Endothelial cell of umbilical vein (primary cell): ENCODE results near the gene BLOC1S1. TPM values are rescaled to one million over a fixed set of nuclear protein-coding genes. Genes with fewer than 3 reads are reported as not detected.

Source experiments
- BruUV-seq: library from RNA; stranded (reverse); fragments of 400-500 nt; replicated peaks from 2 replicates; lab custom pipeline; 2021; lab: Mats Ljungman, UMichigan
- CTCF ChIA-PET: fragments of 300-600, 350-600 bp; sonication (Branson Sonifier 250); formaldehyde crosslinking; loops from one replicate; lab custom pipeline; 2021; ENCODE audit warnings: antibody characterized with exemption, inconsistent platforms; lab: Charles Lee
- POLR2A ChIA-PET: fragments of 300-600, 350-600 bp; sonication (Branson Sonifier 250); formaldehyde crosslinking; loops from one replicate; lab custom pipeline; 2021; ENCODE audit warnings: antibody characterized with exemption, inconsistent platforms; lab: Charles Lee
- DNase-seq: peaks from one replicate; pipeline ENCODE4 v3.0.0-alpha.2; 2011; ENCODE audit warnings: low read depth, low spot score
- FAIRE-seq: peaks from 2 replicates; lab custom pipeline; 2011; peaks lifted over from hg19 to GRCh38; lab: Jason Lieb, UNC
- H2AFZ ChIP-seq: 2 replicates; pipeline ENCODE4 v1.6.0; 2012; ENCODE audit warnings: low read depth, low read length, control low read depth, inconsistent platforms
- H3K27ac ChIP-seq: 2 replicates; pipeline ENCODE4 v1.5.1; 2011; ENCODE audit warnings: low read depth, mild to moderate bottlenecking, control low read depth, low read length, moderate library complexity; ENCODE audit not compliant: insufficient read depth
- H3K27me3 ChIP-seq, 2 experiments: 2 replicates each; pipeline versions ENCODE4 v1.6.0 to v1.6.1; 2011; ENCODE audit warnings: low read length in 2 of 2, mixed read lengths in 1 of 2; ENCODE audit not compliant: control insufficient read depth in 2 of 2, insufficient read depth in 2 of 2
- H3K36me3 ChIP-seq, 2 experiments: 2 replicates in 1 of 2; 3 replicates in 1 of 2; pipeline ENCODE4 v1.5.1; 2011; ENCODE audit warnings: low read length in 2 of 2, mild to moderate bottlenecking in 1 of 2, moderate library complexity in 1 of 2; ENCODE audit not compliant: control insufficient read depth in 2 of 2, insufficient read depth in 2 of 2; ENCODE audit errors: extremely low read depth in 1 of 2
- H3K4me1 ChIP-seq: 3 replicates; pipeline ENCODE4 v1.5.1; 2011; ENCODE audit warnings: mild to moderate bottlenecking, low read length; ENCODE audit not compliant: control insufficient read depth, insufficient read depth; ENCODE audit errors: extremely low read depth
- H3K4me2 ChIP-seq: 2 replicates; pipeline ENCODE4 v1.6.1; 2011; ENCODE audit warnings: low read length, control low read depth, mixed read lengths; ENCODE audit not compliant: insufficient read depth
- H3K4me3 ChIP-seq, 3 experiments: fragments of 200-600 bp in 1 of 3; sonication (generic), shearing (Covaris generic) in 1 of 3; replicated peaks in 1 of 3; 2 replicates each; pipeline ENCODE4 v1.5.1; 2011 to 2016; ENCODE audit warnings: control low read depth in 3 of 3, low read length in 3 of 3, mild to moderate bottlenecking in 2 of 3, inconsistent platforms in 1 of 3, low read depth in 1 of 3, moderate library complexity in 1 of 3; ENCODE audit not compliant: insufficient read depth in 1 of 3
- H3K79me2 ChIP-seq: 2 replicates; pipeline ENCODE4 v1.6.0; 2012; ENCODE audit warnings: low read length, inconsistent platforms; ENCODE audit not compliant: control insufficient read depth, insufficient read depth
- H3K9ac ChIP-seq: replicated peaks from 2 replicates; pipeline ENCODE3; 2011; ENCODE audit warnings: low read length, control low read depth; ENCODE audit not compliant: insufficient read depth; ENCODE audit errors: extremely low read depth
- H3K9me1 ChIP-seq: replicated peaks from 3 replicates; pipeline ENCODE4 v1.6.0; 2011; ENCODE audit warnings: mild to moderate bottlenecking, low read length; ENCODE audit not compliant: control insufficient read depth, insufficient read depth; ENCODE audit errors: extremely low read depth
- H3K9me3 ChIP-seq: replicated peaks from 2 replicates; pipeline ENCODE4 v1.5.1; 2012; ENCODE audit warnings: low read length, inconsistent platforms; ENCODE audit not compliant: control insufficient read depth, insufficient read depth
- H4K20me1 ChIP-seq: replicated peaks from 2 replicates; pipeline ENCODE3; 2011; ENCODE audit warnings: mild to moderate bottlenecking, low read length; ENCODE audit not compliant: control insufficient read depth, insufficient read depth; ENCODE audit errors: extremely low read depth
- EZH2 ChIP-seq: IDR thresholded peaks from 2 replicates; pipeline ENCODE4 v1.6.1; 2012; ENCODE audit warnings: borderline replicate concordance, low read depth, mild to moderate bottlenecking, moderate library complexity, low read length, inconsistent platforms; ENCODE audit not compliant: severe bottlenecking
- FOS ChIP-seq: IDR thresholded peaks from 2 replicates; pipeline ENCODE4 v1.6.1; 2011; ENCODE audit warnings: mild to moderate bottlenecking, low read length, moderate library complexity, borderline replicate concordance; ENCODE audit not compliant: insufficient read depth
- GATA2 ChIP-seq: IDR thresholded peaks from 2 replicates; pipeline ENCODE4 v1.7.0; 2011; ENCODE audit warnings: low read depth, mild to moderate bottlenecking, moderate library complexity, mixed read lengths, low read length; ENCODE audit not compliant: insufficient read length, insufficient read depth
- JUN ChIP-seq: IDR thresholded peaks from 2 replicates; pipeline ENCODE4 v1.6.1; 2011; ENCODE audit warnings: borderline replicate concordance, low read depth; ENCODE audit not compliant: insufficient read length, insufficient read depth
- MYC ChIP-seq: IDR thresholded peaks from one replicate; pipeline ENCODE4 v1.6.1; 2011; ENCODE audit warnings: mild to moderate bottlenecking, low read depth, low read length
- POLR2A ChIP-seq: IDR thresholded peaks from 2 replicates; pipeline ENCODE4 v1.6.1; 2012; ENCODE audit warnings: low read depth, mild to moderate bottlenecking, control low read depth, low read length
- POLR2AphosphoS5 ChIP-seq: IDR thresholded peaks from 2 replicates; pipeline ENCODE4 v1.6.1; 2012; ENCODE audit warnings: low read depth, mild to moderate bottlenecking, control low read depth, low read length, moderate library complexity; ENCODE audit not compliant: insufficient read depth
- dilution Hi-C: fragments of 300-500 bp; cut with MboI; formaldehyde crosslinking; loops from one replicate; pipeline ENCODE4 v1.15.0; 2019; ENCODE audit warnings: low sequenced_read_pairs; ENCODE audit not compliant: extremely low pct_ligation_motif_present
- intact Hi-C: fragments of 100-400 bp; cut with micrococcal nuclease; formaldehyde crosslinking; loops from one replicate; pipeline ENCODE4 v1.10.0; 2022
- polyA plus RNA-seq, 4 experiments: library from polyadenylated mRNA; depleted of rRNA in 3 of 4; stranded (reverse) in 3 of 4; unstranded in 1 of 4; fragments of >200 nt; gene quantifications; 2 replicates each; pipeline versions ENCODE4 v1.2.1 to v1.2.3, GENCODE V29; 2011 to 2012; ENCODE audit warnings: missing spikeins in 1 of 4
- total RNA-seq: library from RNA; stranded (reverse); gene quantifications from 2 replicates; pipeline ENCODE4 v1.2.3, GENCODE V29; 2021
- TF ChIP-seq, protein P1 (sequence below), 2 donors: IDR thresholded peaks; 1 replicate in 1 of 2; 2 replicates in 1 of 2; pipeline ENCODE4 v1.5.1; 2011; ENCODE audit warnings: low read length in 2 of 2, mild to moderate bottlenecking in 2 of 2, moderate library complexity in 2 of 2, control low read depth in 1 of 2, inconsistent platforms in 1 of 2, low read depth in 1 of 2; ENCODE audit not compliant: insufficient read depth in 1 of 2; ENCODE audit errors: extremely low read depth in 1 of 2
- TF ChIP-seq, protein P2 (sequence below): IDR thresholded peaks from 2 replicates; pipeline ENCODE4 v1.6.1; 2011; ENCODE audit not compliant: insufficient read depth, insufficient read length

Gene BLOC1S1
- total and polyA plus RNA-seq, 2 donors (not counting 3 experiments of a cell fraction or from before 2014, with no cell fraction given) = 84.1 to 192 TPM

GRCh38 chr12:55746174-55746912 lies 30.5 kb downstream of the BLOC1S1 start:
- no peak overlapping the region for H3K9ac ChIP-seq
- H3K27ac ChIP-seq = no peak overlapping the region
- intact Hi-C loops = no loop called here
- TF ChIP-seq GATA2 (no peak), JUN (no peak), POLR2AphosphoS5 (no peak), FOS (no peak), POLR2A (no peak), EZH2 (no peak), MYC (no peak)
- TF ChIP-seq, protein P1, sequence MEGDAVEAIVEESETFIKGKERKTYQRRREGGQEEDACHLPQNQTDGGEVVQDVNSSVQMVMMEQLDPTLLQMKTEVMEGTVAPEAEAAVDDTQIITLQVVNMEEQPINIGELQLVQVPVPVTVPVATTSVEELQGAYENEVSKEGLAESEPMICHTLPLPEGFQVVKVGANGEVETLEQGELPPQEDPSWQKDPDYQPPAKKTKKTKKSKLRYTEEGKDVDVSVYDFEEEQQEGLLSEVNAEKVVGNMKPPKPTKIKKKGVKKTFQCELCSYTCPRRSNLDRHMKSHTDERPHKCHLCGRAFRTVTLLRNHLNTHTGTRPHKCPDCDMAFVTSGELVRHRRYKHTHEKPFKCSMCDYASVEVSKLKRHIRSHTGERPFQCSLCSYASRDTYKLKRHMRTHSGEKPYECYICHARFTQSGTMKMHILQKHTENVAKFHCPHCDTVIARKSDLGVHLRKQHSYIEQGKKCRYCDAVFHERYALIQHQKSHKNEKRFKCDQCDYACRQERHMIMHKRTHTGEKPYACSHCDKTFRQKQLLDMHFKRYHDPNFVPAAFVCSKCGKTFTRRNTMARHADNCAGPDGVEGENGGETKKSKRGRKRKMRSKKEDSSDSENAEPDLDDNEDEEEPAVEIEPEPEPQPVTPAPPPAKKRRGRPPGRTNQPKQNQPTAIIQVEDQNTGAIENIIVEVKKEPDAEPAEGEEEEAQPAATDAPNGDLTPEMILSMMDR (IDR thresholded peaks at IDR 0.05; ENCODE audit: extremely low read depth in 1 of 2, insufficient read depth in 1 of 2, low read depth in 1 of 2, low read length in 2 of 2) = no peak
- TF ChIP-seq, protein P2, sequence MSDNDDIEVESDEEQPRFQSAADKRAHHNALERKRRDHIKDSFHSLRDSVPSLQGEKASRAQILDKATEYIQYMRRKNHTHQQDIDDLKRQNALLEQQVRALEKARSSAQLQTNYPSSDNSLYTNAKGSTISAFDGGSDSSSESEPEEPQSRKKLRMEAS = no peak
- no peaks in the 10 kb centered on the region for H3K9me1 ChIP-seq
- dilution Hi-C loops = no loop called here
- H3K9me3 ChIP-seq = no peaks in the 10 kb centered on the region
- DNase-seq = no peak
- no peaks in the 10 kb centered on the region for H4K20me1 ChIP-seq
- H3K27me3 ChIP-seq = no peaks in the 10 kb centered on the region
- no peak overlapping the region for H3K4me3 ChIP-seq
- no peak overlapping the region for H2AFZ ChIP-seq
- BruUV-seq = no TSS peak
- FAIRE-seq = no peak
- ChIA-PET POLR2A (no interaction called here), CTCF (interaction anchor here (1.5 to 2.8 kb wide), 3 partner anchors 7 to 283 kb away, joined by 5 to 15 read pairs (median 6); no protein-coding TSS in a partner anchor)
- no peaks in the 10 kb centered on the region for H3K79me2 ChIP-seq
- H3K4me2 ChIP-seq = no peak overlapping the region
- H3K36me3 ChIP-seq = peaks cover 0 to 6% of the 10 kb centered on the region in 2 experiments
- peaks cover 9% of the 10 kb centered on the region for H3K4me1 ChIP-seq
